ENCODE data around the gene FNIP2. TPM values are rescaled to one million over a fixed set of nuclear protein-coding genes. Genes with fewer than 3 reads are reported as not detected.

Gene FNIP2
- total RNA-seq, 1 donor from 2014 or later: 18.5 TPM

DNA sequence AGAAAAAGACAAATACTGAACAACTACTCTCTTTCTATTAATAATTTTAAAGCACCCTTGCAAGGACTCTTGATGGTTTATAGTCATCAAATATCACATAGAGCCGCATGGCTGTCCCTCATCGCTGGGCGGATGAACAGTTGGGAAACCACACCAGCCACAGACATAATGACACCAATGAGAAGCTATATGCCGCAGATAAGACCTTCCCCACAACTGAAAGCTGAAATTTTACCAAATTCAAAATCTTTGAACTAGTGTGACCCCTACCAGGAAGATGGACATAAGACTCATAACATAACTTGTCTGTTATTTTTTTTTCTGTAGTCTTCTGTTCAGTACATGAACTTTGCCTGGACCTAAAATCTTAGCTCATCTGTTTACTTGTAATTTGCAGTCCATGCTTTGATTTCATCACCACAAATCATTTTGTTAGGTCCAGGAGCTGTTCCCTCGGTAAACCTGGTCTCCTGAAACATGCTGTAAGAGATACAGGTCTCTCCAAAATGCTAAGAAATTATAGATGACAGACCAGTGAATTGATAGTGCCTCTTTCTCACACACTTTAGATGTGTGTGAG, 176.8 kb downstream of the FNIP2 start:
- Mint-ChIP-seq H3K4me3 (ENCODE audit: unreplicated experiment) (no peak overlapping the region), H3K9me3 (ENCODE audit: unreplicated experiment) (no peaks in the 10 kb centered on the region), H3K27ac (ENCODE audit: unreplicated experiment) (no peak overlapping the region), H3K4me1 (ENCODE audit: low read depth, unreplicated experiment) (peaks cover 5% of the 10 kb centered on the region), H3K27me3 (ENCODE audit: low read depth, unreplicated experiment) (no peaks in the 10 kb centered on the region), H3K36me3 (ENCODE audit: low read depth, unreplicated experiment) (no peaks in the 10 kb centered on the region)
- Histone ChIP-seq H3K9me3 (ENCODE audit: insufficient read depth, low read depth, low read length) (no peaks in the 10 kb centered on the region), H3K27ac (ENCODE audit: low read depth, low read length) (no peak overlapping the region), H3K79me2 (ENCODE audit: insufficient read depth, low read length) (no peaks in the 10 kb centered on the region), H4K20me1 (ENCODE audit: insufficient read depth, low read length) (no peaks in the 10 kb centered on the region), H3K4me2 (ENCODE audit: low read length) (no peak overlapping the region), H3K36me3 (ENCODE audit: insufficient read depth, low read length) (no peaks in the 10 kb centered on the region), H3K27me3 (ENCODE audit: insufficient read depth, low read length) (no peaks in the 10 kb centered on the region), H2AFZ (ENCODE audit: low read depth, low read length) (no peak overlapping the region), H3K4me3 (ENCODE audit: insufficient read depth, low read depth, low read length) (no peak overlapping the region), H3K9ac (ENCODE audit: low read length) (no peak overlapping the region), H3K4me1 (ENCODE audit: insufficient read depth, low read length) (no peaks in the 10 kb centered on the region)
- TF ChIP-seq EZH2 (IDR thresholded peaks at IDR 0.05; ENCODE audit: insufficient read depth, low read length): no peak
- TF ChIP-seq, protein P1, sequence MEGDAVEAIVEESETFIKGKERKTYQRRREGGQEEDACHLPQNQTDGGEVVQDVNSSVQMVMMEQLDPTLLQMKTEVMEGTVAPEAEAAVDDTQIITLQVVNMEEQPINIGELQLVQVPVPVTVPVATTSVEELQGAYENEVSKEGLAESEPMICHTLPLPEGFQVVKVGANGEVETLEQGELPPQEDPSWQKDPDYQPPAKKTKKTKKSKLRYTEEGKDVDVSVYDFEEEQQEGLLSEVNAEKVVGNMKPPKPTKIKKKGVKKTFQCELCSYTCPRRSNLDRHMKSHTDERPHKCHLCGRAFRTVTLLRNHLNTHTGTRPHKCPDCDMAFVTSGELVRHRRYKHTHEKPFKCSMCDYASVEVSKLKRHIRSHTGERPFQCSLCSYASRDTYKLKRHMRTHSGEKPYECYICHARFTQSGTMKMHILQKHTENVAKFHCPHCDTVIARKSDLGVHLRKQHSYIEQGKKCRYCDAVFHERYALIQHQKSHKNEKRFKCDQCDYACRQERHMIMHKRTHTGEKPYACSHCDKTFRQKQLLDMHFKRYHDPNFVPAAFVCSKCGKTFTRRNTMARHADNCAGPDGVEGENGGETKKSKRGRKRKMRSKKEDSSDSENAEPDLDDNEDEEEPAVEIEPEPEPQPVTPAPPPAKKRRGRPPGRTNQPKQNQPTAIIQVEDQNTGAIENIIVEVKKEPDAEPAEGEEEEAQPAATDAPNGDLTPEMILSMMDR (IDR thresholded peaks at IDR 0.05; ENCODE audit: insufficient read depth, low read depth, low read length): no peak
- FAIRE-seq (no peak), DNase-seq (ENCODE audit: low read depth) (no peak)

DNA sequence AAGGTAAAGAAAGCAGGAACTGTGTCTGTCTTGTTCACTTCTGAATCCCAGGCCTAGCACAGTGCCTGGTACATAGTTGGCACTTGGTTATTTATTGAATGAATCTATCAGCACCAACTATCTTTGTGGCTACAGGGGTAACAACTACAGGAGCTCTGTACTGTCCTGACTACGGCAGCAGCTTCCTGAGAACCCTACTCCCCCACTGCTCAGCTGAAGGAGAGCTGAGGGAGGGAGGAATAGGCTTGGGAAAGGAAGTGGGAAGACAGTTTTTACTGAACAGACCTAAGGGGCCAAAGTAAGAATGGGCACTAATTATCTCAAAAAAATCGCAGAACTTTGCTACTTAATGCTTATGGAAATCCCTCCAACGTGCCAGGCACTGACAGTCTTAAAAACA, 178.0 kb downstream of the FNIP2 start:
- H3K27ac ChIP-seq (ENCODE audit: low read depth, low read length): no peak overlapping the region
- H3K4me3 Mint-ChIP-seq (ENCODE audit: unreplicated experiment): no peak overlapping the region
- H3K36me3 ChIP-seq (ENCODE audit: insufficient read depth, low read length): no peaks in the 10 kb centered on the region
- no peak overlapping the region for H2AFZ ChIP-seq (ENCODE audit: low read depth, low read length)
- H3K27ac Mint-ChIP-seq (ENCODE audit: unreplicated experiment): no peak overlapping the region
- H3K9me3 ChIP-seq (ENCODE audit: insufficient read depth, low read depth, low read length): no peaks in the 10 kb centered on the region
- no peaks in the 10 kb centered on the region for H3K36me3 Mint-ChIP-seq (ENCODE audit: low read depth, unreplicated experiment)
- H3K27me3 Mint-ChIP-seq (ENCODE audit: low read depth, unreplicated experiment): no peaks in the 10 kb centered on the region
- no peak overlapping the region for H3K9ac ChIP-seq (ENCODE audit: low read length)
- FAIRE-seq (no peak), DNase-seq (ENCODE audit: low read depth) (no peak)
- H4K20me1 ChIP-seq (ENCODE audit: insufficient read depth, low read length): no peaks in the 10 kb centered on the region
- H3K4me1 ChIP-seq (ENCODE audit: insufficient read depth, low read length): no peaks in the 10 kb centered on the region
- TF ChIP-seq, protein P1 (IDR thresholded peaks at IDR 0.05; ENCODE audit: insufficient read depth, low read depth, low read length): no peak
- TF ChIP-seq EZH2 (IDR thresholded peaks at IDR 0.05; ENCODE audit: insufficient read depth, low read length): no peak
- H3K4me3 ChIP-seq (ENCODE audit: insufficient read depth, low read depth, low read length): no peak overlapping the region
- no peaks in the 10 kb centered on the region for H3K79me2 ChIP-seq (ENCODE audit: insufficient read depth, low read length)
- H3K4me2 ChIP-seq (ENCODE audit: low read length): no peak overlapping the region
- H3K9me3 Mint-ChIP-seq (ENCODE audit: unreplicated experiment): peaks cover 5% of the 10 kb centered on the region
- H3K27me3 ChIP-seq (ENCODE audit: insufficient read depth, low read length): no peaks in the 10 kb centered on the region
- H3K4me1 Mint-ChIP-seq (ENCODE audit: low read depth, unreplicated experiment): peaks cover 4% of the 10 kb centered on the region

GRCh38 chr4:158948071-158948470, 179.2 kb downstream of the FNIP2 start:
- Histone ChIP-seq H2AFZ (ENCODE audit: low read depth, low read length) (no peak overlapping the region), H3K4me1 (ENCODE audit: insufficient read depth, low read length) (no peaks in the 10 kb centered on the region), H3K27me3 (ENCODE audit: insufficient read depth, low read length) (no peaks in the 10 kb centered on the region), H3K4me2 (ENCODE audit: low read length) (no peak overlapping the region), H3K9ac (ENCODE audit: low read length) (no peak overlapping the region), H3K36me3 (ENCODE audit: insufficient read depth, low read length) (no peaks in the 10 kb centered on the region), H3K4me3 (ENCODE audit: insufficient read depth, low read depth, low read length) (no peak overlapping the region), H4K20me1 (ENCODE audit: insufficient read depth, low read length) (no peaks in the 10 kb centered on the region), H3K27ac (ENCODE audit: low read depth, low read length) (no peak overlapping the region), H3K79me2 (ENCODE audit: insufficient read depth, low read length) (no peaks in the 10 kb centered on the region), H3K9me3 (ENCODE audit: insufficient read depth, low read depth, low read length) (peaks cover 7% of the 10 kb centered on the region)
- no peak for FAIRE-seq
- Mint-ChIP-seq H3K4me3 (ENCODE audit: unreplicated experiment) (no peak overlapping the region), H3K9me3 (ENCODE audit: unreplicated experiment) (peaks cover 17% of the 10 kb centered on the region), H3K4me1 (ENCODE audit: low read depth, unreplicated experiment) (peaks cover 4% of the 10 kb centered on the region), H3K36me3 (ENCODE audit: low read depth, unreplicated experiment) (no peaks in the 10 kb centered on the region), H3K27ac (ENCODE audit: unreplicated experiment) (no peak overlapping the region), H3K27me3 (ENCODE audit: low read depth, unreplicated experiment) (no peaks in the 10 kb centered on the region)
- DNase-seq (ENCODE audit: low read depth): no peak
- no peak for TF ChIP-seq EZH2 (IDR thresholded peaks at IDR 0.05; ENCODE audit: insufficient read depth, low read length)
- TF ChIP-seq, protein P1 (IDR thresholded peaks at IDR 0.05; ENCODE audit: insufficient read depth, low read depth, low read length): no peak
